K562 (cell line): ENCODE results near the gene IP6K2. TPM values are rescaled to one million over a fixed set of nuclear protein-coding genes. Genes with fewer than 3 reads are reported as not detected.
A peak's percentile ranks its signal among the peaks of the same experiment; 100 is the strongest.

ENCODE experiments used
- ATAC-seq: fragments of 200-7000 bp; cut with Tn5 transposase; 3 replicates; pipeline ENCODE4 v1.9.1; 2020; ENCODE audit warnings: moderate library complexity
- BruUV-seq: library from RNA; stranded (reverse); fragments of 400-500 nt; replicated peaks from 2 replicates; lab custom pipeline; 2021; lab: Mats Ljungman, UMichigan
- CTCF ChIA-PET: fragments of 300-600 bp; formaldehyde crosslinking; extraction: SDS; loops from one replicate; lab custom pipeline; 2021; ENCODE audit warnings: low intra/inter-chr PET ratio; lab: Yijun Ruan, JAX
- POLR2A ChIA-PET: fragments of 300-600, 350-650 bp; sonication (Branson Sonifier 250); formaldehyde crosslinking; extraction: SDS; loops from one replicate; lab custom pipeline; 2021; ENCODE audit warnings: antibody characterized with exemption, inconsistent platforms; lab: Yijun Ruan, JAX
- DNase-seq, 4 experiments: peaks; one replicate each; pipeline versions ENCODE4 v3.0.0 to v3.0.0-alpha.2; 2011 to 2018; ENCODE audit warnings: low spot score in 3 of 4, mixed read lengths in 3 of 4; ENCODE audit errors: extremely low read depth in 1 of 4
- FAIRE-seq: peaks from 2 replicates; lab custom pipeline; 2011; peaks lifted over from hg19 to GRCh38; lab: Jason Lieb, UNC
- H2AFZ ChIP-seq: 2 replicates; pipeline ENCODE4 v1.6.0; 2011; ENCODE audit warnings: low read depth, low read length, control low read depth, inconsistent platforms
- H3K27ac ChIP-seq: fragments of 200-600 bp; 3 replicates; pipeline ENCODE4 v1.8.0; 2011; ENCODE audit warnings: low read depth, mild to moderate bottlenecking, control low read depth, inconsistent platforms, low read length, moderate library complexity, mixed read lengths; ENCODE audit errors: extremely low read depth
- H3K27me3 ChIP-seq, 2 experiments: fragments of 300-600 bp in 1 of 2; 2 replicates in 1 of 2; 3 replicates in 1 of 2; pipeline versions ENCODE4 v1.6.0 to v1.8.0; 2011; ENCODE audit warnings: inconsistent platforms in 2 of 2, low read length in 2 of 2, mild to moderate bottlenecking in 1 of 2, mixed read lengths in 1 of 2, moderate library complexity in 1 of 2; ENCODE audit not compliant: control insufficient read depth in 2 of 2, insufficient read depth in 2 of 2
- H3K36me3 ChIP-seq: fragments of 300-600 bp; 3 replicates; pipeline ENCODE4 v1.8.0; 2011; ENCODE audit warnings: mild to moderate bottlenecking, low read length, inconsistent platforms; ENCODE audit not compliant: control insufficient read depth, insufficient read depth
- H3K4me1 ChIP-seq, 2 experiments: fragments of 200-600 bp in 1 of 2; replicated peaks in 1 of 2; 2 replicates in 1 of 2; 3 replicates in 1 of 2; pipeline versions ENCODE4 v1.5.1 to v1.8.0; 2011; ENCODE audit warnings: inconsistent platforms in 2 of 2, low read length in 2 of 2, mild to moderate bottlenecking in 1 of 2, mixed read lengths in 1 of 2, moderate library complexity in 1 of 2; ENCODE audit not compliant: control insufficient read depth in 2 of 2, insufficient read depth in 2 of 2
- H3K4me2 ChIP-seq: 2 replicates; pipeline ENCODE4 v1.6.1; 2011; ENCODE audit warnings: low read length, control low read depth, inconsistent platforms, mixed read lengths; ENCODE audit not compliant: insufficient read depth
- H3K4me3 ChIP-seq: fragments of 200-600 bp; sonication (generic), shearing (Covaris generic); 2 replicates; pipeline ENCODE4 v1.5.1; 2016; ENCODE audit warnings: control low read depth, inconsistent platforms
- H3K79me2 ChIP-seq: fragments of 200-600 bp; 3 replicates; pipeline ENCODE4 v1.8.0; 2011; ENCODE audit warnings: low read length, inconsistent platforms; ENCODE audit not compliant: control insufficient read depth, insufficient read depth
- H3K9ac ChIP-seq, 2 experiments: 2 replicates each; pipeline versions ENCODE4 v1.6.0 to v1.6.1; 2011; ENCODE audit warnings: low read depth in 2 of 2, low read length in 2 of 2, control low read depth in 1 of 2, inconsistent platforms in 1 of 2, mild to moderate bottlenecking in 1 of 2, mixed read lengths in 1 of 2; ENCODE audit not compliant: insufficient read depth in 1 of 2
- H3K9me1 ChIP-seq: one replicate; pipeline ENCODE4 v1.6.0; 2011; ENCODE audit warnings: inconsistent platforms, mild to moderate bottlenecking, low read length, moderate library complexity; ENCODE audit not compliant: control insufficient read depth, insufficient read depth
- H3K9me3 ChIP-seq: replicated peaks from 2 replicates; pipeline ENCODE4 v1.5.1; 2011; ENCODE audit warnings: low read depth, low read length, inconsistent platforms; ENCODE audit not compliant: control insufficient read depth, insufficient read depth
- H4K20me1 ChIP-seq: replicated peaks from 2 replicates; pipeline ENCODE4 v1.6.1; 2011; ENCODE audit warnings: low read length, inconsistent platforms, mixed read lengths; ENCODE audit not compliant: control insufficient read depth, insufficient read depth
- BCL6 ChIP-seq: fragments of 250-450 bp; sonication (Bioruptor Pico); IDR thresholded peaks from 2 replicates; pipeline ENCODE4 v1.4.0; 2020
- ETV1 ChIP-seq: fragments of 450-650 bp; conservative IDR thresholded peaks from 2 replicates; pipeline ENCODE4 v1.6.1; 2016; ENCODE audit warnings: missing genetic modification characterization, control low read depth, low read depth, missing compliant biosample characterization
- FIP1L1 ChIP-seq: fragments of 200-400 bp; formaldehyde crosslinking; IDR thresholded peaks from 2 replicates; pipeline ENCODE4 v1.6.1; 2018; ENCODE audit warnings: mild to moderate bottlenecking, low read depth, low read length; ENCODE audit not compliant: poor library complexity, severe bottlenecking
- GATA2 ChIP-seq: sonication (generic); formaldehyde crosslinking; IDR thresholded peaks from 2 replicates; pipeline ENCODE4 v1.4.0; 2020; ENCODE audit warnings: mild to moderate bottlenecking, missing genetic modification reagents
- HES1 ChIP-seq: fragments of 450-650 bp; IDR thresholded peaks from 2 replicates; pipeline ENCODE4 v1.6.1; 2016; ENCODE audit warnings: low read depth, mild to moderate bottlenecking, moderate library complexity
- PCBP1 ChIP-seq: fragments of 200-400 bp; formaldehyde crosslinking; IDR thresholded peaks from 2 replicates; pipeline ENCODE4 v1.6.1; 2018; ENCODE audit warnings: mild to moderate bottlenecking, low read depth, low read length; ENCODE audit not compliant: poor library complexity, severe bottlenecking
- PML ChIP-seq: IDR thresholded peaks from 2 replicates; pipeline ENCODE4 v1.6.1; 2012; ENCODE audit warnings: low read length, inconsistent platforms
- POLR2AphosphoS5 ChIP-seq: IDR thresholded peaks from 2 replicates; pipeline ENCODE4 v1.6.1; 2011; ENCODE audit warnings: mild to moderate bottlenecking, low read depth, low read length, moderate library complexity; ENCODE audit not compliant: control insufficient read depth, insufficient read depth
- SMARCC2 ChIP-seq: fragments of 450-650 bp; IDR thresholded peaks from 2 replicates; pipeline ENCODE4 v1.6.1; 2017; ENCODE audit warnings: antibody characterized with exemption, moderate library complexity, mild to moderate bottlenecking, low read depth
- SPI1 ChIP-seq: IDR thresholded peaks from 2 replicates; pipeline ENCODE4 v1.6.1; 2011; ENCODE audit warnings: low read depth, low read length, control low read depth, borderline replicate concordance
- ZNF280A ChIP-seq: fragments of 450-650 bp; IDR thresholded peaks from 2 replicates; pipeline ENCODE4 v1.6.1; 2018; ENCODE audit warnings: mild to moderate bottlenecking, low read depth; ENCODE audit not compliant: partially characterized antibody
- WGBS: fragments of 100-300 bp; shearing (Covaris generic); methylation state at CpG from one replicate; pipeline ENCODE4 v1.1.6; 2016; ENCODE audit warnings: low coverage, mixed read lengths; ENCODE audit not compliant: insufficient coverage; ENCODE audit errors: missing lambda C conversion rate; 5-methylcytosine and 5-hydroxymethylcytosine counted together
- in situ Hi-C: fragments of 300-500 bp; cut with MboI; formaldehyde crosslinking; loops from 4 replicates; pipeline ENCODE4 v1.15.0; 2018; ENCODE audit warnings: inconsistent platforms, mixed read lengths
- intact Hi-C: fragments of 100-400 bp; cut with micrococcal nuclease; formaldehyde crosslinking; loops from 2 replicates; pipeline ENCODE4 v1.14.2; 2022
- polyA plus RNA-seq, 8 experiments: library from polyadenylated mRNA; depleted of rRNA in 4 of 8; stranded (reverse) in 5 of 8; unstranded in 3 of 8; fragments of >200 nt; fragmentation: Nextera tagmentation in 2 of 8; fragmentation: Illumina TruSeq in 1 of 8; extraction: Ambion mirVana in 2 of 8; extraction: Trizol in 1 of 8; gene quantifications; 2 replicates each; pipeline versions ENCODE4 v1.2.1 to v1.2.3, GENCODE V29; 2011 to 2014; ENCODE audit warnings: inconsistent platforms in 1 of 8, missing spikeins in 1 of 8
- total RNA-seq, 7 experiments: library from RNA; depleted of rRNA in 6 of 7; stranded (reverse); fragments of >200 nt in 6 of 7; fragmentation: Illumina TruSeq in 2 of 7; extraction: Trizol in 2 of 7; gene quantifications; 2 replicates each; pipeline versions ENCODE4 v1.2.1 to v1.2.3, GENCODE V29; 2011 to 2021; ENCODE audit warnings: low replicate concordance in 1 of 7
- TF ChIP-seq, protein P1 (sequence below), 2 experiments: fragments of 450-650 bp in 1 of 2; IDR thresholded peaks; 2 replicates each; pipeline ENCODE4 v1.6.1; 2011 to 2017; ENCODE audit warnings: low read depth in 2 of 2, antibody characterized with exemption in 1 of 2, borderline replicate concordance in 1 of 2, low read length in 1 of 2, mild to moderate bottlenecking in 1 of 2, mixed read lengths in 1 of 2; ENCODE audit not compliant: control insufficient read depth in 1 of 2
- TF ChIP-seq, protein P2 (sequence below): fragments of 250-450 bp; sonication (Bioruptor Pico); IDR thresholded peaks from 2 replicates; pipeline ENCODE4 v1.8.0; 2021; ENCODE audit warnings: moderate library complexity, mild to moderate bottlenecking, inconsistent platforms

IP6K2 gene
- total and polyA plus RNA-seq, 9 of the 15 experiments (the other 6 are each of a cell fraction or from before 2014, with no cell fraction given), result 19.6 to 78.1 (median 48.0) TPM

GRCh38 chr3:48708481-48708889 lies 8.5 kb downstream of the IP6K2 start (continued):
- TF ChIP-seq, protein P1, sequence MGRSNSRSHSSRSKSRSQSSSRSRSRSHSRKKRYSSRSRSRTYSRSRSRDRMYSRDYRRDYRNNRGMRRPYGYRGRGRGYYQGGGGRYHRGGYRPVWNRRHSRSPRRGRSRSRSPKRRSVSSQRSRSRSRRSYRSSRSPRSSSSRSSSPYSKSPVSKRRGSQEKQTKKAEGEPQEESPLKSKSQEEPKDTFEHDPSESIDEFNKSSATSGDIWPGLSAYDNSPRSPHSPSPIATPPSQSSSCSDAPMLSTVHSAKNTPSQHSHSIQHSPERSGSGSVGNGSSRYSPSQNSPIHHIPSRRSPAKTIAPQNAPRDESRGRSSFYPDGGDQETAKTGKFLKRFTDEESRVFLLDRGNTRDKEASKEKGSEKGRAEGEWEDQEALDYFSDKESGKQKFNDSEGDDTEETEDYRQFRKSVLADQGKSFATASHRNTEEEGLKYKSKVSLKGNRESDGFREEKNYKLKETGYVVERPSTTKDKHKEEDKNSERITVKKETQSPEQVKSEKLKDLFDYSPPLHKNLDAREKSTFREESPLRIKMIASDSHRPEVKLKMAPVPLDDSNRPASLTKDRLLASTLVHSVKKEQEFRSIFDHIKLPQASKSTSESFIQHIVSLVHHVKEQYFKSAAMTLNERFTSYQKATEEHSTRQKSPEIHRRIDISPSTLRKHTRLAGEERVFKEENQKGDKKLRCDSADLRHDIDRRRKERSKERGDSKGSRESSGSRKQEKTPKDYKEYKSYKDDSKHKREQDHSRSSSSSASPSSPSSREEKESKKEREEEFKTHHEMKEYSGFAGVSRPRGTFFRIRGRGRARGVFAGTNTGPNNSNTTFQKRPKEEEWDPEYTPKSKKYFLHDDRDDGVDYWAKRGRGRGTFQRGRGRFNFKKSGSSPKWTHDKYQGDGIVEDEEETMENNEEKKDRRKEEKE (IDR thresholded peaks at IDR 0.05; ENCODE audit: borderline replicate concordance in 1 of 2, control insufficient read depth in 1 of 2, low read depth in 2 of 2, low read length in 1 of 2), result no peak
- TF ChIP-seq POLR2AphosphoS5, result no peak
- TF ChIP-seq GATA2, result no peak
- TF ChIP-seq, all 486 proteins: peak for 0

DNA sequence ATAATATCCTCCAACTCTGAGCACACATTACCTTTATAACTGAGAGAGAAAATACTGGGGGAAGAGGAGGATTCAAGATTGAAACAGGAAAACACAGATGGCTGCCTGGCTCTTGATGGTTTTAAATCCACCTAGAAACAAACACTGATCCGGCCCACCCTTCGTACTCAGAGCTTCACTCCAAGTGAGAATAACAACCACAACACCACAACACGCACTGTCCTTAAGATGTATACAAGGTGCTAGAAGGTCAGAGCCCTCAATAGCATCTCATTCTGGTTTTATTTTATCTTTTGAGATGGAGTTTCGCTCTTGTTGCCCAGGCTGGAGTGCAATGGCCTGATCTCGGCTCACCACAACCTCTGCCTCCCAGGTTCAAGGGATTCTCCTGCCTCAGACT lies 9.9 kb downstream of the IP6K2 start:
- peaks cover 88% of the 10 kb centered on the region for H3K79me2 ChIP-seq
- intact Hi-C loops, result no loop called here
- ChIA-PET POLR2A (interaction anchor here (0.8 to 2.8 kb wide), 7 partner anchors 9 to 243 kb away, joined by 3 to 13 read pairs (median 5); partner anchors contain the start of genes ARIH2 and IP6K2), CTCF (no interaction called here)
- peaks cover 6% of the 10 kb centered on the region; the same call in 1 of the 2 replicates for H4K20me1 ChIP-seq
- H3K9me3 ChIP-seq, result no peaks in the 10 kb centered on the region
- no peaks in the 10 kb centered on the region for H3K27me3 ChIP-seq
- no peak overlapping the region for H3K4me2 ChIP-seq
- H3K9ac ChIP-seq, result no peak overlapping the region
- in situ Hi-C loops, result no loop called here
- ATAC-seq (no peak), DNase-seq (no peak), FAIRE-seq (peak; percentile 19)
- H3K9me1 ChIP-seq, result no peaks in the 10 kb centered on the region
- H3K4me3 ChIP-seq, result no peak overlapping the region
- no peak overlapping the region for H3K27ac ChIP-seq
- BruUV-seq, result no TSS peak
- 89% methylated on average over 4 of the region's 5 CpGs for WGBS
- H3K36me3 ChIP-seq, result peaks cover 55% of the 10 kb centered on the region; the same call in 2 of the 3 replicates
- no peaks in the 10 kb centered on the region; a peak in 1 of 5 replicates for H3K4me1 ChIP-seq
- no peak overlapping the region for H2AFZ ChIP-seq
- TF ChIP-seq PML (no peak), HES1 (no peak), ZNF280A (no peak), SPI1 (no peak), PCBP1 (no peak), FIP1L1 (no peak), ETV1 (tag) (no peak), SMARCC2 (no peak), BCL6 (CRISPR knock-in tag) (no peak)
- TF ChIP-seq, protein P2, sequence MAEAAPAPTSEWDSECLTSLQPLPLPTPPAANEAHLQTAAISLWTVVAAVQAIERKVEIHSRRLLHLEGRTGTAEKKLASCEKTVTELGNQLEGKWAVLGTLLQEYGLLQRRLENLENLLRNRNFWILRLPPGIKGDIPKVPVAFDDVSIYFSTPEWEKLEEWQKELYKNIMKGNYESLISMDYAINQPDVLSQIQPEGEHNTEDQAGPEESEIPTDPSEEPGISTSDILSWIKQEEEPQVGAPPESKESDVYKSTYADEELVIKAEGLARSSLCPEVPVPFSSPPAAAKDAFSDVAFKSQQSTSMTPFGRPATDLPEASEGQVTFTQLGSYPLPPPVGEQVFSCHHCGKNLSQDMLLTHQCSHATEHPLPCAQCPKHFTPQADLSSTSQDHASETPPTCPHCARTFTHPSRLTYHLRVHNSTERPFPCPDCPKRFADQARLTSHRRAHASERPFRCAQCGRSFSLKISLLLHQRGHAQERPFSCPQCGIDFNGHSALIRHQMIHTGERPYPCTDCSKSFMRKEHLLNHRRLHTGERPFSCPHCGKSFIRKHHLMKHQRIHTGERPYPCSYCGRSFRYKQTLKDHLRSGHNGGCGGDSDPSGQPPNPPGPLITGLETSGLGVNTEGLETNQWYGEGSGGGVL (CRISPR knock-in tag), result no peak
